Progenitor cell of endocrine pancreas (in vitro differentiated cells): ENCODE measurements around the gene PYGM. TPM values are rescaled to one million over a fixed set of nuclear protein-coding genes. Genes with fewer than 3 reads are reported as not detected.
A peak's percentile ranks its signal among the peaks of the same experiment; 100 is the strongest.

ENCODE experiments used
- DNase-seq: peaks from one replicate; pipeline ENCODE4 v3.0.0; 2021; ENCODE audit warnings: low spot score; ENCODE audit not compliant: unreplicated experiment
- H3K27ac Mint-ChIP-seq: 2 replicates; pipeline ENCODE4 v1.8.0; 2021; ENCODE audit warnings: mild to moderate bottlenecking, moderate library complexity, mixed read lengths
- H3K27me3 Mint-ChIP-seq: 2 replicates; pipeline ENCODE4 v1.8.0; 2021; ENCODE audit warnings: mixed read lengths
- H3K36me3 Mint-ChIP-seq: 2 replicates; pipeline ENCODE4 v1.8.0; 2022; ENCODE audit warnings: mixed read lengths; ENCODE audit not compliant: insufficient read depth
- H3K4me1 Mint-ChIP-seq: 2 replicates; pipeline ENCODE4 v1.8.0; 2021; ENCODE audit warnings: low read depth, mixed read lengths
- H3K4me3 Mint-ChIP-seq: 2 replicates; pipeline ENCODE4 v1.8.0; 2021; ENCODE audit warnings: low read depth, mild to moderate bottlenecking, moderate library complexity, mixed read lengths
- H3K9me3 Mint-ChIP-seq: 2 replicates; pipeline ENCODE4 v1.8.0; 2021; ENCODE audit warnings: low read depth, mixed read lengths
- total RNA-seq: library from RNA; stranded (reverse); gene quantifications from 2 replicates; pipeline ENCODE4 v1.2.1, GENCODE V29; 2021
- TF ChIP-seq, protein P1 (sequence below): fragments of 200-600 bp; sonication (generic); IDR thresholded peaks from one replicate; pipeline ENCODE4 v1.5.0; 2021; ENCODE audit warnings: antibody characterized with exemption, mild to moderate bottlenecking; ENCODE audit not compliant: unreplicated experiment

The PYGM gene
- total RNA-seq, 1 donor from 2014 or later = 1.6 TPM

DNA sequence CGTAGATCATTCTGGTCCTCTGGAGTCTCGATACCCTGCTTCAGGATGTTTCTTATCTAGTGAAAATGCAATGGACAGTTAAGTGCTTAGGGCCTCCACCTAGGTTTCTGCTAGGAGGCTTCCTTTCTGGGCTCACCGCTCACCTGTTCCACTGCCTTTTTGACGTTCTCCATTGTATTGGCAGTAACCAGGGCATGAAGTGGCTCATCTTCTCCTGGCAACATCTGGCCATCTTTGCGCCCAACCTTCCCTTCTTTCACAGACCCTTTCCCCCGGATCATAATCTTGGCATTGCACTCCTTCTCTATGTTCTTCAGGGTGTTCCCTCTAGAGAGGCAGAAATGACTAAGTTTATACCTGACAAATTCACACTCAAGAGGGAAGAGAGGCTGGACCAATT is 9.5 kb upstream of the PYGM start:
- TF ChIP-seq, protein P1, sequence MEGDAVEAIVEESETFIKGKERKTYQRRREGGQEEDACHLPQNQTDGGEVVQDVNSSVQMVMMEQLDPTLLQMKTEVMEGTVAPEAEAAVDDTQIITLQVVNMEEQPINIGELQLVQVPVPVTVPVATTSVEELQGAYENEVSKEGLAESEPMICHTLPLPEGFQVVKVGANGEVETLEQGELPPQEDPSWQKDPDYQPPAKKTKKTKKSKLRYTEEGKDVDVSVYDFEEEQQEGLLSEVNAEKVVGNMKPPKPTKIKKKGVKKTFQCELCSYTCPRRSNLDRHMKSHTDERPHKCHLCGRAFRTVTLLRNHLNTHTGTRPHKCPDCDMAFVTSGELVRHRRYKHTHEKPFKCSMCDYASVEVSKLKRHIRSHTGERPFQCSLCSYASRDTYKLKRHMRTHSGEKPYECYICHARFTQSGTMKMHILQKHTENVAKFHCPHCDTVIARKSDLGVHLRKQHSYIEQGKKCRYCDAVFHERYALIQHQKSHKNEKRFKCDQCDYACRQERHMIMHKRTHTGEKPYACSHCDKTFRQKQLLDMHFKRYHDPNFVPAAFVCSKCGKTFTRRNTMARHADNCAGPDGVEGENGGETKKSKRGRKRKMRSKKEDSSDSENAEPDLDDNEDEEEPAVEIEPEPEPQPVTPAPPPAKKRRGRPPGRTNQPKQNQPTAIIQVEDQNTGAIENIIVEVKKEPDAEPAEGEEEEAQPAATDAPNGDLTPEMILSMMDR = no peak

DNA sequence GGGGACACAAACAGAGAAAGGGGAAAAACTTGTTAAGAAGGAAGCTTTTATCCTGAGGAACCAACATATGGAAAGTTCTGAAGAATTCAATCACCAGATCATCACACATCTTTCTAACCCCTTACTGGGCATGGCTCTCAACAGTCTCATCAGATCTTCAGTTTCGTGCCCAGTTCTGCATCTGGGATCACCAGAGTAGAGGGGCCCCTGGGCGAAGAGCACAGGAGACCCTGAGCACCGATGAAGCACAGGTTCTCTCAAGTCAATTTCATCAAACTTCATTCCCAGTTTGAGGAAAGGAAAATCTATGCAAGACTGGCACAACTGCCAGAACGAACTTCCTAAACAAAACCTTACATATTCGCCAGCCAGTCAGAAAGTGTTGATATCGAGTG is 8.5 kb upstream of the PYGM start:
- TF ChIP-seq, protein P1 = no peak
- H3K4me3 Mint-ChIP-seq = no peak overlapping the region
- H3K9me3 Mint-ChIP-seq = no peaks in the 10 kb centered on the region
- DNase-seq = no peak
- H3K27me3 Mint-ChIP-seq = no peaks in the 10 kb centered on the region
- peaks cover 33% of the 10 kb centered on the region for H3K4me1 Mint-ChIP-seq
- H3K36me3 Mint-ChIP-seq = peaks cover 62% of the 10 kb centered on the region
- no peak overlapping the region for H3K27ac Mint-ChIP-seq

More for the DNA sequence above, 9.5 kb upstream of the PYGM start:
- Mint-ChIP-seq H3K27me3 (no peaks in the 10 kb centered on the region), H3K27ac (peak overlapping the region; percentile 83), H3K9me3 (no peaks in the 10 kb centered on the region), H3K4me3 (no peak overlapping the region), H3K4me1 (peaks cover 26% of the 10 kb centered on the region), H3K36me3 (peaks cover 64% of the 10 kb centered on the region)
- no peak for DNase-seq

DNA sequence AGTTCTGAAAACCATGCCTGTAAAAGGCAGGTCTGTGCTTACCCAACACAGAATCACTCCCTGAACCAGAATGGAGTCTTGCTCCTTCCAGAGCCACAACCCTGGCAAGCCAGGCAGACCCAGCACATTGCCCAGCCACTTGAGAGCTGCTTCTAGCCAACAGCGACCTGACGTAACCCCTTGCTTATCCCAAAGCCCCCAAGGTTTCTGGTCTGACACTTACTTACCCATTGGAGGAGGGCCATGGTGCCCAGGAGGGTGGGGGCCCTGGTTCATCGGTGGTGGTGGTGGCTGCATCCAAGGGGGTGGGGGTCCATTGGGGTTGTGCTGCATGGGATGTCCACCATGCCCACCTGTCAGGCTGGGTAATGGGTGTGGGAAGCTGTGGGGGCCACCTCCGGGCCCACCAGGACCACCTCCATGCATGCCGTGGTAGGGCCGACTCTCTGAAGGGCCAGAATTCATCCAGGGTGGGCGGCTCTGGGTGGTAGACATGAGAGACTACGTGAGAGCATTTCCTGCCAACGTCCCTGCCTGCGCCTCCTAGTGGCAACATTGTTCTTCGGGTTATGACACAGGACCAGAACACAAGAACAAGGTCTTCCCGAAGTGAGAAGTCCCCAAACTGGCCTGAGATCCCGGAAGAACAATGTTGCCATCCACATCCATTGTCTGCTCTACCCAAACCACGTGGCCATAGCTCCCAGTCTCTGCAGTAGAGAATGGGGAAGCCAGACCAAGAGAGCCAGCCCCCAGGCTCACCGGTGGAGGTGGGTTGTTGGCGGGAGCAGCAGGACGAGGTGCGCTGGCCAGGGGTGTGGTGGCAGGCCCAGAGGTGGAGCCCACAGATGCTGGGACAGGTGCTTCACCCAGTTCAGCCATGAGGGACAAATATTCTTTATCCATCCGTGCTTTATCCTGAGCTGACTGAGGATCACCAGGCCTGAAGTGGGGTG is 7.8 kb upstream of the PYGM start:
- H3K4me1 Mint-ChIP-seq = peaks cover 38% of the 10 kb centered on the region
- peak overlapping the region; percentile 10 for H3K27ac Mint-ChIP-seq
- no peaks in the 10 kb centered on the region for H3K27me3 Mint-ChIP-seq
- TF ChIP-seq, protein P1 = peak; percentile 71
- no peak overlapping the region for H3K4me3 Mint-ChIP-seq
- H3K36me3 Mint-ChIP-seq = peaks cover 59% of the 10 kb centered on the region
- DNase-seq = peak; percentile 56
- no peaks in the 10 kb centered on the region for H3K9me3 Mint-ChIP-seq

DNA sequence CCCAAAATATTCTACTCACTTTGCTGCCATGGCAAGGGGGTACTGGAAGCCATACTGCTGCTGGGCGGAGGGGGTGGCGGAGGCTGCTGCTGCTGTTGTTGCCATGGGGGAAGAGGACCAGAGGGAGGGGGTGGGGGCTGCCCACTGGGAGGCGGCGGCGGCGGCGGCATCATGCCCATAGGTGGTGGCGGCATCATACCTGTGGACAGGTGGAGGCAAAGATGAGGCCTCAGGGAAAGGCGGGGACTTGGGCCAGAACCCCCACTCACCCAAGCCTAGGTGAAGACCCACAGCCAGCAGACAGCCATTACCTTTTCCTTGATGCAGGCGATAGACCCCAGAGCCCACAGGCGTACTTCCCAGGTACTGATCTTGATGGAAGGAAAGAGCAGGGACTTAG is 7.1 kb upstream of the PYGM start:
- H3K4me1 Mint-ChIP-seq = peaks cover 34% of the 10 kb centered on the region
- no peak overlapping the region for H3K27ac Mint-ChIP-seq
- no peak for DNase-seq

GRCh38 chr11:64765851-64766665 is 6.3 kb upstream of the PYGM start:
- no peaks in the 10 kb centered on the region for H3K9me3 Mint-ChIP-seq
- peak overlapping the region; percentile 74 for H3K27ac Mint-ChIP-seq
- TF ChIP-seq, protein P1 = no peak
- H3K27me3 Mint-ChIP-seq = no peaks in the 10 kb centered on the region
- H3K4me1 Mint-ChIP-seq = peaks cover 26% of the 10 kb centered on the region
- peaks cover 55% of the 10 kb centered on the region for H3K36me3 Mint-ChIP-seq
- no peak for DNase-seq
- no peak overlapping the region for H3K4me3 Mint-ChIP-seq

More for the DNA sequence above, 7.1 kb upstream of the PYGM start:
- H3K27me3 Mint-ChIP-seq = no peaks in the 10 kb centered on the region
- TF ChIP-seq, protein P1 = no peak
- no peak overlapping the region for H3K4me3 Mint-ChIP-seq
- H3K9me3 Mint-ChIP-seq = no peaks in the 10 kb centered on the region
- H3K36me3 Mint-ChIP-seq = peaks cover 58% of the 10 kb centered on the region
